ENCODE measurements around the gene FIBCD1.

GRCh38 chr9:130956636-130957450 is 17.8 kb upstream of the FIBCD1 start:
- TF ChIP-seq POLR2A (IDR thresholded peaks at IDR 0.05; ENCODE audit: low read depth, low read length) (no peak), TAF1 (IDR thresholded peaks at IDR 0.05; ENCODE audit: low read depth, low read length) (no peak)
